T-helper 2 cell treated with Interferon-gamma antibody and Interleukin-4, amounts not matched to agents 100 ng/mL and 5 ng/mL, for 36 hours (primary cell): ENCODE measurements around the gene EBPL. TPM values are rescaled to one million over a fixed set of nuclear protein-coding genes. Genes with fewer than 3 reads are reported as not detected.
"Not testable (repeated sequence)": the region's sequence is repeated elsewhere in the genome, so short reads cannot be mapped to it uniquely, and the experiment has no call there.

ENCODE experiments used
- intact Hi-C: fragments of 100-400 bp; cut with micrococcal nuclease; formaldehyde crosslinking; loops from one replicate; pipeline ENCODE4 v1.15.1; 2023
- total RNA-seq: library from RNA; stranded (reverse); gene quantifications from 2 replicates; pipeline ENCODE4 v1.2.3, GENCODE V29; 2022

EBPL gene
- 29.7 and 32.9 TPM in 2 replicates for total RNA-seq

DNA sequence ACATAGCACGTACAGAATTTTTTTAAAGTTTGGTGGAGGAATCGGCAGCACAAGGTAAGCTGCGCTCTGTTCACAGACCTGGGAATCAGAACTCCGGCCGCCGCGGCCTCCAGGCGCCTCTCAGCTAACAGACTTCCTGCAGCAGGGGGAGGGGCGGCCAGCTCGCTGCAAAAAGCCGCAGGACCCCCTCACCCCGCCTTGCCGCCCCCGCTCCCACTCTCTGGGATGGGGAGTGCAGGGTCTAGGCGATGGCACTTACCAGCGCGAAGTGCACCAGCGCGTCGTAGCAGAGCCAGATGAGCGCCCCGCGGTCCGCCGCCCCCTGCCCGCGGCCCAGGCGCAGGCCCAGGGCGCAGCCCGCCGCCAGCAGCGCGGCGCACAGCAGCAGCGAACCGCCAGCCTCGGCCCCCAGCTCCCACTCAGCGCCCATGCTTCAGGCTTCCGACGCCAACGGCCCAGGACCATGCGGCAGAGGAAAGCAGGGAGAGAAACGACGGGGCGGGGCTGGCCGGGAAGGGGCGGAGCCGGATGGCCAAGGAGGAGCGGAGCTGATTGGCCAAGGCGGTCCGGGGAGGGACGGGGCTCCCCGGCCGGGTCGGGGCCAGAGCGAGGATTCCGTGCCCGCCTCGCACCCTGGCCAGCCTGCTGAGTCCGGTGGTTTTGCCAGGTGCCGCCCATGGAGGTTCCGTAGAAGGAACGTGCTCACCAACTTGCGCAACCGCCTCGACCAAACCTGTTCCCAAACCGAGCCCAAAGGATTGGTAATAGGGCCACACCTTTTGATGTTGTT is at the start of gene EBPL:
Gene EBPL (minus strand): TSS at position 492 of the 790 bp plus-strand sequence. CDS start 62 bp downstream, at position 430.
- intact Hi-C loops = loop anchor here (1.0 to 5.0 kb wide), 4 partner anchors 101 to 1221 kb away; partner anchors contain the start of genes CAB39L, KPNA3, SETDB2 and SPRYD7

- intact Hi-C loops = no loop called here
These were observed 49.6 kb upstream of the EBPL start for GRCh38 chr13:49740870-49741269.

DNA sequence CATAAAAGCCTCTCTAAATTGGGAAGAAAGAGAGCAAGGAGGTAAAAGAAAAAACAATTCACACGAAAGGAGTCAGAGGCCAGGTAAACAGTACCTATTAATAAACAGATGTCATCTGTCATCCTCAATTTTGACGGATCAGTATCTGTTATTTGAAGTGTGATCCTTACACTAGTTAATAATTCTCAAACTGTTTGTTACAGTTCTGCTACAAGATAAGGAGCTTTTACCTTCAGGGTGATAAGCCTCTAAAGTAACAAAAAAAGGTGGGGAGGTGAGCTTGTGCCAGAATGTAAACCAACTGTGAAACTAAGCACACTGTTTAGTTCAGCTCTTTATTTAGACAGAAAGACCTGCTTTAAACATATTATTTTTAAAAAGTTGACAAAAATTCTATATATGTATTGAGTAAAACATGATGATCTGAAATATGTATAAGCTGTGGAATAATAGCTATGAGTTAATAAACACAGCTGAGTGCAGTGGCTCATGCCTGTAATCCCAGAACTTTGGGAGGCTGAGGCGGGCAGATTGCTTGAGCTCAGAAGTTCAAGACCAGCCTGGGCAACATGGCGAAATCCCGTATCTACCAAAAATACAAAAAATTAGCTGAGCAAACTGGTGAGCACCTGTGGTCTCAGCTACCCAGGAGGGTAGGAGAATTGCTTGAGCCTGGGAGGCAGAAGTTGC is 48.4 kb upstream of the EBPL start:
- intact Hi-C loops = no loop called here

DNA sequence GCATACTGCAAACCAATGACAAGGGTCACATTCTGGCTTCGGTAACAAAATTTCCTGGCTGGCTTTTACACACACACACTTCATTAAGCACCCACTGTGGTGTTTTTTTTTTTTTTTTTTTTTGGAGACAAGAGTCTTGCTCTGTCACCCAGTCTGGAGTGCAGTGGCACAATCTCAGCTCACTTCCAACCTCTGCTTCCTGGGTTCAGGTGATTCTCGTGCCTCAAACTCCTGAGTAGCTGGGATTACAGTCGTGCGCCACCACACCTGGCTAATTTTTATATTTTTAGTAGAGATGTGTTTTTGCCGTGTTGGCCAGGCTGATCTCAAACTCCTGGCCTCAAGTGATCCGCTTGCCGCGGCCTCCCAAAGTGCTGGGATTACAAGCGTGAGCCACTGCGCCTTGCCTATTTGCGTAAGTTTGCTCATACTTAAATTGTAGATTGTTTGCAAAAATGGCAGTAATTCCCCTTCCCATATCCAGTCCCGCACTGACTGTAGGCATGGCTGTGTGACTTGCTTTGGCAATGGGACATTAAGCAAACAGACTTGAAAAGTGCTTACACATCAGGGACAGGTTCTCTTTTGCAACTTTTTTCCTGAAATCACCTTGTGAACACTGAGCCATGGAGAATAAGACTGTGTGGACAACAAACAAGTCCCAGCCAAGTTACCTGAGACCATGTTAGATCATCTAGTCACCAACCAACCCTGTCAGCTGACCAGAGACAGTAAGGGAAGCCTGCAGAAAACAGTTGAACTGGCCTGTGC is 42.1 kb upstream of the EBPL start:
- intact Hi-C loops = no loop called here

DNA sequence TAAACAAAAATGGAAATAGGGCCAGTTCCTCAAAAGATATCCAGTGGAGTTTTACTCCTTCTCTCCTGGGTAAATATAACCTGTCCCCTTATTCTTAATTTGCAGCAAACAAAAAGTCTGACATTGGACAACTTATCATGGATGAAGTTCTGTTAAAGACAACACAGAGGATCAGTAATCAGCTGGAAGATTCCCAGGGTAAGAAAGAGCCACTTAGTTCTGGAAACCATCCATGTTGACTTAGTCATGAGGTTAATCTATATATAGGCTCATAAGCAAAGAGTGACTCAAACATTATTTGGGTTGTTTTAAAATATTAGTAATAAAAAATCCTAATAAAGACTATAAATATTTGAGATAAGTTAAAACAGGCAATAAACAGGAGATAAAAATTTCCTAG is 40.5 kb upstream of the EBPL start:
- intact Hi-C loops = no loop called here

DNA sequence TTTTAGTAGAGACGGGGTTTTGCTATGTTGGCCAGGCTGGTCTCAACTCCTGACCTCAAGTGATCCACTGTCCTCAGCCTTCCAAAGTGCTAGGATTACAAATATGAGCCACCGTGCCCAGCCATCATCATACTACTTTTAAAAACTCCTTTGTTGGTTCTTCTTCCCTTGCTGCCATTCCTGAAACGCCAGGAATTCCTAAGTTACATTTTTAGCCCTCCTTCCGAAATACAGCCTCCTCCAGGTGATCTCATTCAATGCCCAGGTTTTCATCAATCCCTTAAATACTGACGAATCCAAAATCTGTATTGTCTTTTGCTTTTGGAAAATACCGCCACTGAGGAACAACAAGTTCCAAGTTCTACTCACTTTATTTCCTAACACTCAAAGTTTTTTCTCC is 25.3 kb upstream of the EBPL start:
- intact Hi-C loops = no loop called here

GRCh38 chr13:49714757-49715156 is 23.5 kb upstream of the EBPL start:
- intact Hi-C loops = no loop called here

GRCh38 chr13:49711218-49711863 is 20.1 kb upstream of the EBPL start:
- intact Hi-C loops = no loop called here

- intact Hi-C loops = not testable (repeated sequence)
These were observed 13.0 kb upstream of the EBPL start for GRCh38 chr13:49704264-49704663.

DNA sequence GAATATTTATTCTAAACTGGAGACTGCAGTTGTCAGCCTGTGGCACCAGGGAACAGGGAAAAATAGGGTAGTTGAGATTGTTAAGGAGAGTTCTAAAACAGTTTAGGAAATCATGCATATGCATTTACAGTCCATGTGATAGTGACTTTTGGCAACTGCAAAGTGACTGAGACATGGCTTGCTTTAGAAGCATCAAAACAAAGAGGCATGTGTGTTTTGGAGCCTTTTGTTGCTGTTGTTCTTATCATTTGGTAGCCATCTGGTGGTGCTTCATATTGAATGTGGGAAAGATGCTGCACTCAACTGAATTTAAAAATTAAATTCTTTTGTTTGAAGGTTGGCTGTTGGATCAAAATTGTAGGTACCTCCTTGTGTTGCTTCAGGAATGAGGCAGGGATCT is 10.2 kb upstream of the EBPL start:
- intact Hi-C loops = no loop called here

DNA sequence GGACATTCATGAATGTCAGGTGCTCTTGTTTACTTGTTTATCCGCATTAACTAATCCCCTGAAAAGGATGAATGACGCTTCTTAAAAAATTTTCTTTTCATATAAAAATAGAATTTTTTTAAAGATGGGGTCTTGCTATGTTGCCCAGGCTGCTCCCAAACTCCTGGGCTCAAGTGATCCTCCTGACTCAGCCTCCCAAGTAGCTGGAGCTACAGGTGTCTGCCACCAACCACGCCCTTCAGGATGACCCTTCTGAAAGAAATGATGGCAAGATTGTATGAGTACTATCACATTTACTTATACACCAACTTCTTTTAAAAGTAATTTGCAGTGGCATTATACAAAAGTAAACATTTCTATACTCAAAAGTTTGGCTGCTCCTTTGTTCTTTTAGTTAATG is 6.2 kb upstream of the EBPL start:
- intact Hi-C loops = no loop called here

DNA sequence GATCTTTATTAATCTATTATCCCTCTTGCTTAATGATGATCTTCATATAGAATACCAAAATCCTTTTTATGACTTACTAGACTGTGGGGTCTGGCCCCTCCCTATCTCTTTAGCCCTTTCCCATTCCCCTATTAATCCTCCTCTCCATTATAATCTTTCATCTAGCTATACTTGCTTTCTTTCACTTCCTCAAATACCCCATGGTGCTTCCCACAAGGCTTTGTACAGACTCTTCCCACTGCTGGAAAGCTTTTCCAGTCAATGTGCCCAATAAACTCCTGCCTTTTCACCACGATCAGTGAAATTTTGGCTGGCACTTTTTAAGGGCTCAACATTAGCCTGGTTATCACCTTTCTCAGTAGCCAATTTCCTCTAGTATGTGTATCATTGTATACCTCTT is 3.2 kb upstream of the EBPL start:
- intact Hi-C loops = loop anchor here (5.0 kb wide), 3 partner anchors 243 to 1218 kb away; partner anchors contain the start of genes CAB39L, SETDB2 and SPRYD7

DNA sequence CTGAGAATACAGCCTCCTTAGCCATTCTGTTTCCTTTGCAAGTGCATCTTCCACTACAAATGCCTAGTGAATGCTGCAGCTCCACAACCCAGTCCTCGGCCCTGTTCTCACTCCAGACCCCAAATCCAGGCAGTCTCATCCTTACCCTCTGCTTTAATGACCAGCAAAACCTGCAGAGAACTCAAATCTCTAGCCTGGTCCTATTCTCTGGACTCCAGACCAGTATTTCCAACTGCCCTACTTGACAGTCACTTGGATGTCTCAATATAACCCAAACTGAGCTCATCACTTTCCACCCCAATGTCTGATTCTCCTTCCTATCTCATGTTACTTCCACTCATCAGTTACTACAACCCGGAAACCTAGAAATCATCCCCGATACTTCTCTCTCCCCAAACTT is 2.6 kb upstream of the EBPL start:
- intact Hi-C loops = loop anchor here (5.0 kb wide), 3 partner anchors 243 to 1218 kb away; partner anchors contain the start of genes CAB39L, SETDB2 and SPRYD7

- intact Hi-C loops = loop anchor here (5.0 kb wide), 3 partner anchors 244 to 1219 kb away; partner anchors contain the start of genes CAB39L, SETDB2 and SPRYD7
These were observed 2.0 kb upstream of the EBPL start for GRCh38 chr13:49693191-49693733.

GRCh38 chr13:49690133-49690994 is 922 bp downstream of the EBPL start:
- intact Hi-C loops = loop anchor here (5.0 kb wide), 3 partner anchors 247 to 1222 kb away; partner anchors contain the start of genes CAB39L, SETDB2 and SPRYD7

DNA sequence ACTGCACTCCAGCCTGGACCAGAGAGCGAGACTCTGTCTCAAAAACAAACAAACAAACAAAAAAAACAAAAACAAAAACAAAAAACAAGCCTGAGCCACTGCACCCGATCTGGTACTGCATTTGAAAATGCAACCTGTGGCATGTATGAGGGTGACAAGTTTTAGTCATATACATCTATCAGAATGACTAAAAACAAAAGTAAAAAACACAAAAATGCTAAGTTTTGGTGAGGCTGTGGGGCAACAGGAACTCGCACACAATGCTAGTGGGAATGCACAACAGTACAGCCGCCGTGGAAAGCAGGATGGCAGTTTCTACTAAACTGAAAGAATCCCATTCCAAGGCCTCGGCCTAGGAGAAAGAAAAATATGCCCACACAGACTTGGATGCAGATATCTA is 7.8 kb downstream of the EBPL start:
- intact Hi-C loops = no loop called here

GRCh38 chr13:49681842-49682435 is 9.3 kb downstream of the EBPL start:
- intact Hi-C loops = no loop called here

- intact Hi-C loops = no loop called here
These were observed 12.0 kb downstream of the EBPL start for GRCh38 chr13:49679246-49679645.

DNA sequence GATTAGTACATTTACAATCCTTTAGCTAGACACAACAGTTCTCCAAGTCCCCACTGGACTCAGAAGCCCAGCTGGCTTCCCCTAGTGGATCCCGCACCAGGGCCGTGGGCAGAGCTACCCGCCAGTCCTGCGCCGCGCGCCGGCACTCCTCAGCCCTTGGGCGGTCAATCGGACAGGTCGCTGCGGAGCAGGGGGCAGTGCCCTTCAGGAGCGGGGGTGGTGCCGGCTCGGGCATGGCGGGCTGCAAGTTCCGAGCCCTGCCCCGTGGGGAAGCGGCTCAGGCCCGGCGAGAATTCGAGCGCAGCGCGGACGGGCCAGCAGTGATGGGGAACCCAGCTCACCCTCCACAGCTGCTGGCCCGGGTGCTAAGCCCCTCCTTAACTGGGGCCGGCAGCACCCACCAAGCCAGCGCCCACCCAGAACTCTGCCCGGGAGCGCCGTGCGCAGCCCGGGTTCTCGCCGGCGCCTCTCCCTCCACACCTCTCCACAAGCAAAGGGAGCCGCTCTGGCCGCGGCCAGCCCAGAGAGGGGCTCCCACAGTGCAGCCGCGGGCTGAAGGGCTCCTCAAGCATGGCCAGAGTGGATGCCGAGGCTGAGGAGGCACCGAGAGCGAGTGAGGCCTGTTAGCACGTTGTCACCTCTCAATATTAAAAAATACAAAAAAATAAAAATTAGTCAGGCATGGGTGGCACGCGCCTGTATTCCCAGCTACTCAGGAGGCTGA is 12.9 kb downstream of the EBPL start:
- intact Hi-C loops = no loop called here
